NCI-H510A treated with DMSO at 0.1 percent for 48 hours (cell line): ENCODE measurements around the gene EML3.
"Not testable (repeated sequence)": the region's sequence is repeated elsewhere in the genome, so short reads cannot be mapped to it uniquely, and the experiment has no call there.

ENCODE experiments used
- DNase-seq: peaks from one replicate; lab custom pipeline; 2025; lab: John Stamatoyannopoulos, UW

Gene EML3

DNA sequence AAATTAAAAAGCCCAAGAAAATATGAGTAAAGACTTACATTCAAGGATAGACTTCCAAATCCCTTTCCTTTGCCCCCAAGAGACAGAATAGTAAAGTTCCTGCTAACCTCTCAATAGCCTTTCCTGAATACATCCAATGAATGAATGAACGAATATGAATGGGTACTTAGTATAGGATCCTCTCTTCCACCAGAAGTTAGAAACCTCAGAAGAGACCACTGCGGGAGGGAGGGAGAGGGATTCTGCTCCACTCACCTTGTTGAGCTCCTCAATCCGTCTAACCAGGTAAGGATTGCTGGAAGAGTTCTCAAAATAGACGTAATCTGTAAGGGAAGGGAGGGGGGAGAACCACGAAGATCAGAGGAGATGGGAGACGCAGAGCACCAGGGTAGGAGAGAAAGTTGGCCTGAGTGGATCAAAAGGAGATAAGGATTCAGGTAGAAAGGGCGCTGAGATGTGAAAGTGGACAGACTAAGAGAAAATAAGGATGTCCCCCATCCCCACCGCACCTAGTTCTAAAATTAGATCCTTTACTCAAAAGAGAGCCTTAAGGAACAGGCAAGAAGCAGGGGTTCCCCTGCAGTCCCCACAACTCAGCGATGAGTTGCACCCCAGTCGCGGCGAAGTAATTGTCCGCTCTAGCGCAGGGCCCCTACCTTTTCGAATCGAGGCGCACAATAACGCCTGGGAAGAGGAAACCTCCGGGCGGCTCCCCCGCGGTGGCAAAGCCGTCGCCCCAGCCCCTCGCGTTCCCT is 12.0 kb downstream of the EML3 start:
- DNase-seq: no peak

DNA sequence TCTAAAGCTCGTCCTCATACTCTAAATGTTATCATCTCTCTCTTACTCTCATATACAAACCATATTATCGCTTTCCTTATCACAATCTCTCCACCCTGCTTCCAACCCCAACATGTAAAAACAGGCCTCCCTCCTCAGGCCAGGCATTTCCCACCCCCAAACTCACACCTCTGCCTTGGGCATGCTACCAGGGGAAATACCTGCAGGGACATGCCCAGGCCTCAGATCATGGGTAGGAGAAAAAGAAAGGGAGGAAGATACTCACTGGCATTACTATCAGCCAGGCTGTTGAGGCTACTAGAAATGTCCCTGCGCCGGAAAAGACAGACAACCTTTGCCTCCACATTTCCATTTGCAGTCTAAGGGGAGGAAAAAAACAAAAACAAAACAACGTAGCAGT is 12.7 kb downstream of the EML3 start:
- DNase-seq: no peak

DNA sequence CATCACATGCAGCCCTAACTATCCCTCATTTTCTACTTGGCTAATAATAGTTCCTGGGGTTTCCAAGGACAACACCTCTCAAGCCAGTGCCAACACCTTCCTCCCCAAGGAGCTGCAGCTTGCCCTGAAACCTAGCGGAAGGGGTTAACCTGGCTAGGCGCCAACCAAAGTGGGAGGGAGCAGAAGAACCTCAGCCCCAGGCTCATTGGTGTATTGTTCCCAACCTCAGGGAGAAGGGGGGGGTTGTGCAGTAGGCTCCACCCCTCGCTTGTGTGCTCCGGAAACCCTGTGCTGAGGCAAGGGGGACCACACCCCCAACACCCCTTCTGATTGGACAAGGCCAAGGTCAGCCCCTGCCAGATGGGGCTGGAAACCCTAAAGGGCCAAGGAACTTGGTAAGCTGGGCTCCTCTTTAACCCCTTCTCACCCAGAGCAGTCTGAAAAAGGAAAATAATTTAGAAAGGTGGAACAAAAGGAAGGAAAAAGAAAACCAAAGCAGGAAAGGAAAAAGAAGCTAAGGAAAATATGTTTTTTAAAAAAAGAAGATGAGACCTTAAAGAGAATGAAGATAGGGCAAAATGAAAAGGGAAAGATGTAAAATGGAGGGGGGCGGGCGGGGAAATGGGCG is 13.4 kb downstream of the EML3 start:
- peak; percentile 90 for DNase-seq

DNA sequence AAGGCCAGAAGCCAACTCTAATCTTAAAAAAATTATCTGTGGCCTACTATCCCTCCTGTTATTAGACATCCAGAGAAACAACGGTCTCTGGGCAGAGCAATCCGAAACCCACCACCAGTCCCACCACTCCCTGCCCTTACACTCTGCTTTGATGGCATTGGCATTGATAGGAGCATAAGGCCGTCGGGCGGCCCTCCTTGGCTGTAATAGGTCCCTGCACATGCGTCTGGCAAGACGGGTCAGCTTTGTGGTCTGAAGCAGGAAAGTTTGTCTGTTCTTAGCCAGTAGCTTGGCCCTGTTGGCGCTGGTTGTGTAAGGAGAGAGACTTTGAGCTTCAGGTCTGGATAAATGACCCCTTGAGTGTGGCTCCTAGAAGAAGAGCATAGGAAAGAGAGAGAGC is 17.5 kb downstream of the EML3 start:
- no peak for DNase-seq

DNA sequence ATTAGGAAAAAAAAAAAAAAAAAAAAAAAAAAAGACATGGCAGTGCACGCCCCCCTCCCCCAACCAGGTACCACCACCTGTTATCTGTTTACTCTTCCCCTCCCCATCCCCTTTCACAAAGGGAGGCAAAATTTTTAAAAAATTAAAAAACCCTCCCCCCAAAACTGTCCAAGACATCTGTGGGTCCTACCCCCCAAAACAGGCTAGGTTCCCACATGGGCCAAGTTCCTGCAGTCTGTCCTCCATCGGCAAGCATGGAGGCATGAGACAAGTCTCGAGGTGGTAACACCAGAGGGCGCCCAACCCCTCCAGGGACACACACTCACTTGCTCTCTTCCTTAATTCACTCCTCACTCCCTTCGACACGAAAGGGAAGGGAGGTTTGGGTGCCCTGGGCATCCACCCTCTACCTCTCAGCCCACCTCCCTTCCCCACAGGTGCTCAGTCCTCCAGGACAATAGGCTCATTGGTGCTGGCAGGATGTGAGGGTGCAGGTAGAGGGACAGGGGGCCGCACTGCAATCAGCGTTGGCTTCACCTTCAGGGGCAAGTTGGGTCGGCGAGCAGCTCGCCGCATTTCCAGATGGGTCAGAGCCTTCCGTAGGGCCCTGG is 19.0 kb downstream of the EML3 start:
- peak; percentile 42 for DNase-seq

DNA sequence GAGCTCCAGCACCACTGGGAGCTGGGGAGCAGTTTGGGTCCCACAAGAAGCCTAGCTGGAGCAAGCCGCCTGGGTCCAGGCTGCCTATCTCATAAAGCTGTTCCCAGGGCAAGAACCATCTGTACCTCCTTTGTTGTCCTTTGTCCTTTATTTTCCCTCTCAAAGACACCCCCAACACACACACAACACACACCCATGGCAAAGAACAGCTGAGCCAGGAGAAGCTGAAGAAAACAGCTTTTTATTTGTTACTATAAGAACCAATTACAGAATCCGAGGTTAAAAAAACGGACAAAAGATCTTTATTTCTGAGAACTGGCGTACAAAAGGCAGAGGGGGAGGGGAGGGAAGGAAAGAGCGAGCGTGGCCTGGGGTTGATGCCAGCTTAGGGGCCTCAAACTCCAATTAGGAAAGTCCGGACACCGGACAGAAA is 19.6 kb downstream of the EML3 start:
- DNase-seq: no peak

DNA sequence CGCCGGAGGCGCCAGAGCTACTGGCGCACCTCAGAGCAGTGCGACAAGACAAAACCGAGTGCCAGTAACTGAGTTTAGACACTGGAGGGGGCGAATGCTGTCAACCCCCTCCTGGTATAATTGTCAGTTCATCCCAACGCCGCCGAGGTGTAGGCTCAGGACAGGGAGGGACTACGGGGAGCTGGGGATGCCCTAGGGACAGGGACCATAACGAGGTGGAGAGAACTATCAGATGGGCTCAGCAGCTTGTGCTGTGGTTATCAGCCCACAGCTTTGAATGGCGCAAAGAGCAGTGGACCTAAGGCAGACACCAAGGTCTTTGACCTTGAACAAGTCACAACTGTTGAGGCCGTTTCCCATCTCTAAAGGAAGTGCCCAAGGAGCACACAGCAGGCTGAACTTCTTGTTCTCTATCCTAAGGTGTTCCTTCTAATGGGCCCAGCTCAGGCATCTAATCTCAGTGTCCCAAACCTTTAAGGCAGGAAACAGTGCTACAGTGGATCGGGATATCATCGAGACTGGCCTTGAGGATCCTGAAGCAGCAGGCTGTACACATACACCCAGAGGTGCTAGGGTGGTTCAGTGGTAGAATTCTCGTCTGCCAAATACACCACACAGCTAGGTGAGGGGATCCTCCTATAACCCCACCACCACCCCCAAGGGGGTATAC is 20.3 kb downstream of the EML3 start:
- peak; percentile 34 for DNase-seq

DNA sequence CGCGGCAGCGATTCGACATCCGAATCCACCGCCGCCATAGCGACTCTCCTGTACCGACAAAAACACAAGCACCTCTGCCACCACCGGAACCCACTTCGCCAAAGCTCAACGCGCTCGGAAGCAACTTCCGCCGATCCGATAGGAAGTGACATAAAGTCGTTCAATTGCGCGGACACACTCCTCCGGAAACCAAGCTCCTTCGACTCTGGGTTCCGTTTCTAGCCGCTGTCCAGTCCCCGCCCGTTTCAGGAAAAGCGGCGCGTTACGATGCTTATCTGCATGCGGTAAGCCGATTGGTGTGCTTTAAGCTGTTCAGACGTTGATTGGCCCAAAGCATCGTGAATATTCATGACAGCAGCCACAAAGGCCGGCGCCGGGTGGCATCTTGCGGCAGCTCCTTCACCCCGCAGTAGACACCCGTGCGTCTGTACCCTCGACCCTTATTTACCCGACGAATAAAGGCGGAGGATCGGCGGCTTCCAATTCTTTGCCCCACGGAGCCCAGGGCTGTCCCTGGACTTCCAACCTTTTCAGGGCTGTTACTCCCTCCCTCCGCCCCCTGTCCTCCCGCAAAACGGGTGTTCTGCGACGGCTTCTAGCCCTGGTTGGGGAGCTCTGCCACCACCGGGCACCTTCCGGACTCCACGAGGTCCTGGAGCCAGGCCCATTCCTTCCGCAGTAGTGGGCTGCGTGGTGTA is 21.0 kb downstream of the EML3 start, which contains the start of gene TUT1:
Gene TUT1, minus strand, starts transcription at position 76 of the 698 bp plus-strand sequence. Its CDS starts 38 bp downstream, at position 38.
- DNase-seq: peak; percentile 98

DNA sequence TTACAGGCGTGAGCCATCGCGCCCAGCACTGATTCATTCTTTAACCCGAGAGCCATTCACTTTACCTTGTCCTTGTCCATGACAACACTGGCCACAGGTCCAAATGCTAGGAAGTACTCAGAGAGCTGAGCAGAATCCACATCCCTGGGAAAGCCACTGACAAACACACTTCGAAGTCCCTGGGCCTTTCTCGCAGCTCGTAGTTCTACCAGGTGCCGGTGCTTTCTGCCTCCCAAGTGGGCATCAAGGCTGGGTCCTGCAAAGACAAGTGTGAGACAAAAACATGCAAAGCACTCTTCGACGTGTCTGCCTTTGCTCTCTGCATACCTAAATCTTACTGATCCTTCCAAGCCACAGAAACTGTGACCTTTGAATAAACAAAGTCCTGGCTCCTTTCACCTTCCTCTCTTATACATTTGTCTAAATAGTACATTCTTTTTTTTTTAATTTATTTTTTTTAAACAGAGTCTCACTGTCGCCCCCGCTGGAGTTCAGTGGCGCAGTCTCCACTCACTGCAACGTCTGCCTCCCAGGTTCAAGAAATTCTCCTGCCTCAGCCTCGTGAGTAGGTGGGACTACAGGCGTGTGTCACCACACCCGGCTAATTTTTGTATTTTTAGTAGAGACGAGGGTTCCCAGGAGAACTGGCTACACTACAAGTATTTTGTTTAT is 23.5 kb downstream of the EML3 start:
- DNase-seq: no peak

DNA sequence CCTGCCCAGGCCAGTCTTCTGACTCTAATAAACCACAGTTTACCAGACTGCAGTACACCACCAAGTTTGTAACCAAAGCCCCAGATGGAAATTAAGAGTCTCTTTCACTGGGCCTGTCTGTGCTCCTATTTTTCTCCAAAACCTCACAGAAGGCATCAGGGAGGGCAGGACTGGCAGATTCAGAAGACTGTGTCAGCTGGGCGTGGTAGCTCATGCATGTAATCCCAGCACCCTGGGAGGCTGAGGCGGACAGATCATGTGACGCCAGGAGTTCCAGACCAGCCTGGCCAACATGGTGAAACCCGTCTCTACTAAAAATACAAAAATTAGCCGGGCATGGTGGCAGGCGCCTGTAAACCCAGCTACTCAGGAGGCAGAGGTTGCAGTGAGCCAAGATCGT is 27.2 kb downstream of the EML3 start:
- DNase-seq: not testable (repeated sequence)

DNA sequence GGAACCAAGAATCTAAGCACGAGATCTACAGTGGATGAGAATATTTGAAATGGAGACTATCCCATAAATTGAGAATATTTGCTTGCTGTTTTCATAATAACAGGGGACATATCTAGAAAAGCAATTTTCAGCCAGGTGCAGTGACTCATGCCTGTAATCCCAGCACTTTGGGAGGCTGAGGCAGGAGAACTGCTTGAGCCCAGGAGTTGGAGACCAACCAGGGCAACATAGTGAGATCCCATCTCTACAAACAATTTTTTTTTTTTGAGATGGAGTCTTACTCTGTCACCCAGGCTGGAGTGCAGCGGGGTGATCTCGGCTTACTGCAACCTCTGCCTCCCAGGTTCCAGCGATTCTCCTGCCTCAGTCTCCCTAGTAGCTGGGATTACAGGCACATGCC is 30.8 kb downstream of the EML3 start:
- DNase-seq: not testable (repeated sequence)

DNA sequence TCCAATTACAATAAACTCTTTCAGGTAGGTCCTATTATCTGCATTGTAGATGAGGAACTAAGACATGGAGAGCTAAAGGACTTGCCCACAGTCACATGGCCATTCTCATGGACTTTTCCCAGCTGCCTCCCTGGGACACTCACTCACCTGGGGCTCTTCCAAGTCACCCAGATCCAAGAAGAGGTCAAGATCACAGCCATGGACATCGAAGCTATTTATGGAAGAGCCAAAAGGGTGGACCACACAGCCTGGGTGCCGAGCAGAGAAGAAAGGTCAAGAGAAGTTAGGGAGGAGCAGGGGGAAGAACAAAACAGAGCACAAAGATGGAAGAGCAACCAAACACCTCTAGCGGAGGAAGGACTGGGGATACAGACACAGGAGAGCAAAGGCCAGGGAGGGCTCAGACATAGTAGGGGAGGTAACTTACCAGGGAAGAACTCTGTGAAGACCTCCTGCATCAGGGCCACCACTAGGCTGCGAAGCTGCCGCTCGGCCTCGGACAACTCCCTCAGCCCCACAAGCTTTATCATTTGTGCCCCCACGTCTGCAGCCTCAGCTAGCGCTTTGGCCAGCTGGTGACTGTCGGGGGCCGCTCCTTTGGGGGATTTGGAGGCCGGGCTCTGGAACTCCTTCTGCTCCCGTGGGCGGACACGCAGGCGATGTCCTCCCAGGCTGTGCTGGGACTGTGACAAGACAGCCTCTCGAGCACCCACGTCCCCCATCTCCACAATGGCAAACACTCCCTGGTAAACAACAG is 31.4 kb downstream of the EML3 start:
- no peak for DNase-seq

DNA sequence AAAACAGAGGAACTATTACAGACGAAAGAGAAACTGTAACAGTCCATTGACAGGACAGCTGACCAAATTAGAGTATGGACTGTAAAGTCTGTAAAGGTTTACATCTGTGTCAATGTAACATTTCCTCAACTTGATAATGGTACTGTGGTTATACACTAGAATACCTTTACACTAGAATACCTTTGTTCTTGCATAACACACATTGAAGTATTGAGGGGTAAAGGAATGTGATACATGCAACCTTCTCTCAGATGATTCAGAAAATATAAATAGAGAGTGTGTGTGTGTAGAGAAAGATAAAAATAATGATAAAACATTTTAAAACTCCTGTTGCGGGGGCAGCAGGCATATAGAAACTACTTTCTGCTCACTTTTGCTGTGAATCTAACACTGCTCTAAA is 33.3 kb downstream of the EML3 start:
- no peak for DNase-seq

DNA sequence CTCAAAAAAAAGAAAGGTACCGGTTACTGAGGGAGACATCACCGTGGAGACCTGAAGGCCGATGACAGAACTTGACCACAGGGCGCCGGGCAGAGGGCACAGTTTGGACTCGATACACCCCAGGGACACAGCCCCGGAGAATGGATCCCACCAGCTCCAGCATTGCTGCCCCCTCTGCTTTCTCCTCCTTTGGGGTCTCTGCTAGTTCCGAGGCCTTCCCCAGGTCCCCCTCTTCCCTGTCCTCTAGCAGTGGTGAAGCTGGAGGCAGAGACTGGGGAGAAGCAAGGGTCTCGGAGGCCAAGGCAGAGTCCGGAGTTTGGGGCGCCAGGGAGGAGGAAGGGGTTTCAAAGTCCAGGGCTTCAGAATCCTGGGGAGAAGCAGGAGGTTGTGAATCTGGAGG is 34.0 kb downstream of the EML3 start:
- no peak for DNase-seq

DNA sequence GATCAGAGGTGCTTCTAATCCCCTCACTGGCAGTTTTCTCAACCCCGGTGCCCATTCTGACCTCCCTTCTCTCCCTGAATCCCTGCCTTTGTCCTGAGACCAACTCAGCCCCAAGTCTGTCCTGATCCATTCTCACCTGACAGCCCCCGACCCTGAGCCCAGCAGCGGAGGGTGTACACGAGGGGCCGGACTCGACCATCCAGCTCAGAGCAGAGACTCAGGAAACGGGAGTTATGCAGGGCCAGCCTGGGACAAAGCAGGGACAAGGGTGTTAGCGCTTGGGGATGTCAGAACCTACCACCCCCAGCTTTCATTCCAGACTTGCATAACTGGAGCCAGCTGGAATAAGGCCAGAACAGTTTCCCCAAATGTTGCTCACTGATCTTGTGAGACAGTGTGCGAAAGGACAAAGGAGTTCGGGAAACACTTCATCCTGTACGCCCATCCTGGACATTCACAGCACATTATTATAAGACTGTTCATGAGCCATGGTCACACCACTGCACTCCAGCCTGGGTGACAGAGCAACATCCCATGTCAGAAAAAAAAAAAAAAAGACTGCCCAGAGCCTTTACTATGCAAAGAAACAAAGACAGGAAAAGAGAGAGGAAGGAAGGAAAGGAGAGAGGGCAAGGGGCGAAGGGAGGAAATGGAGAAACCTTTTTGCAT is 35.4 kb downstream of the EML3 start:
- no peak for DNase-seq

DNA sequence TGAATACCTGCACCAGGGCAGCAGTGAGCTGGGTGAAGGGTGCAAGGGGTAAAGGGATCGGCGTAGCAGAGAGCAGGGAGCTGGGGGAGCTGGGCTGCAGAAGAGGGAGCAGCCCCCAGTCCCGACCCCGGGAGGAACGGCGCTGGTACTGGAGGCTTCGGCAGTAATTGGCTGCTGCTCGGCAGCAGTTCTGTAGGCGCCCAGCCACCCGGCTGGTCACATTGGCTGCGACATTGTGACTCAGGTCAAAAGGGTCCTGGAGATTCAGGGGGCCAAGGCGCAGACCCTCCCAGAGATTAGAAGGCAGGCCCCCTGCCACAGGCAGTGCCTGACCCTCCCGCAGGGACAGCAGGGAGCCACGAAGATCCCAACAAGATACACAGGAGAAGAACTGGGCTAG is 36.7 kb downstream of the EML3 start:
- no peak for DNase-seq

DNA sequence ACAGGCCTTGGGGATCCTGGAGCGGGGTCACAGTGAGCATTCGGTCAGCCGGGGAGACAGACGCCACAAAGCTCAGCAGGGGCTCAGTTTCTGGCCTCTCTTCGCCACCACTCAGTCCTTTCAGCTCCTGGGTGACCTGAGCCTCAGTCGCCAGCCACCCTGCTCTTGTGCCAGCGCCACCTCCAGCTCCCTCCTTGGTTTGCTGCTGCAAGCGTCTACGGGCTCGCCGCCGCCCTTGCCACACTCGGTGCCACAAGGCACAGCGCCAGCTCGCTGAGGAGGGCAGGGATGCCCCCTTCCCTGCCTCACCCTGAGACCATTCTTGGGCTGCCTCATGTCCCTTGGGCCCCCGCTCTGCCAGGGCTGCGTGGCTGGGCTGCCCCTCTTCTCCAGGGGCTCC is 37.4 kb downstream of the EML3 start:
- DNase-seq: peak; percentile 41

DNA sequence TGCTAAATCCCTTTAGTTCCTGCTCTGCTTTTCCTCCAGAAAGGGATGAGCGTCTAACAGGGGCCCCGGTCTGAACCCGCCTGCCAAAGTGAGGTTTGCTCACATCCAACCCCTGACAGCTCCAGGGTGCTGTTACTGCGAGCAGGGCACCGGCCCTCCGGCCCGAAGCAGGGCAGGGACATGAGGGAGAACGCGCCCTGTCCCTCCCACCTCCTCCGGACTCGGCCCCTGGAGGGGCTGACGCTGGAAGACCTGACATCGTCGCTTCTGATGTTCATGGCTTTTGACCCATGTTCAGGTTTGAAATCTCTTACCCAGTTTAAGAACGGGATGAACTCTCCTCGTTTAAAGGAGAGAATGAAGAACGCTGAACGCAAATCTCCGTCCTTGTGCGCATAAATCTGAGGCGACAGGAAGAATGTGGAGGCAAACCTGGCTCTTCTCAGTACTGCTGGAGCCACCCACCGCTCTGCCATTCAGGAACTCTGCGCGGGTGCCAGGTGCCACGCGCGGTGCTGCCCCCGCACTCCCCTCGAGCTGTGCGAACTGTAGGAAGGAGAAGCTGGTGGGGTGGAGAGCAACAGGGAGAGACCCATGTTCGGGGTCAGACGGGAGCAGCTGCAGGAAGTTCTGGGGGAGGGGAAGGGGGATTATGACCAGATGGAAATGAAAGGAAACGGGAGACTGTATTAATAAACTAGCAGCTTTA is 38.1 kb downstream of the EML3 start:
- DNase-seq: no peak

DNA sequence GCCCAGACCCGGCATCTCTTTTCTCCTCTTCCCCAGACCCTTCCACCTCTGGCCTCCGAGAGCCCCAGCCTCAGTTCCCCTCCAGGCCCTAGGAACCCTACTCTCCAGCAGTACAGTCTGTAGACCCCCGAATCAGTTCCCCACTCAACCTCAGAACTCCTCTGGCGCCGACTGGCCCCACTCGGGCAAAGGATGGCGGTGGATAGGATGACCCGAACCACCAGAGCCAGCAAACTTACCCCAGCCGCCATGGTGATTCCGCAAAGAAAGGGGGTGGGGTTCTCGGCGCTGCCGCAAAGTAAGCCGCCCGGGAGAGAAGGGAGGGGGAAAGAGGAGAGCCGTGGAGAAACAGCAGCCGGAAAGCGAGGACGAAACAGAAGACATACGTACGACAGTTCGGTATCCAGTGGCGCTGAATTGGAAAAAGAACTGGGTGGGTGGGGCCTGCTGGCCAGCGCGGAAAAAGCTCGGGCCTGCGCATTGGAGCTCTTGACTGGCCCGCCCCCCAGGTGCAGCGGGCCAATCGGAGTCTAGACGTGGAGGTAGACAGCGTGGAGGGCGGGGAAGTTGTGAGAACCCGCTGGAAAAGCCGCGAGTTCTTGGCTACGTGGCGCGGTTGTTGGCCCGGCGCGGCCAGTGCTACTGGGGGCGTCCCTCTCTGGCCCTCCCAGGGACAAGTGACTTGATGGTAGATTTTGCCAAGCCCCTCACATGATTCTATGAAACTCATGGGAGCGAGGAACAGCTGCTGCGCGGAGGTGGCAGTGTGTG is 38.8 kb downstream of the EML3 start, which contains the start of gene EEF1G:
Gene EEF1G, minus strand, starts transcription at position 300 of the 771 bp plus-strand sequence. Its CDS starts 49 bp downstream, at position 251.
- peak; percentile 99 for DNase-seq
